Measurements from ENCODE around the gene PPP1R2. TPM values are rescaled to one million over a fixed set of nuclear protein-coding genes. Genes with fewer than 3 reads are reported as not detected.

Gene PPP1R2
- total RNA-seq, 1 experiment from 2014 or later = 46.1 TPM

DNA sequence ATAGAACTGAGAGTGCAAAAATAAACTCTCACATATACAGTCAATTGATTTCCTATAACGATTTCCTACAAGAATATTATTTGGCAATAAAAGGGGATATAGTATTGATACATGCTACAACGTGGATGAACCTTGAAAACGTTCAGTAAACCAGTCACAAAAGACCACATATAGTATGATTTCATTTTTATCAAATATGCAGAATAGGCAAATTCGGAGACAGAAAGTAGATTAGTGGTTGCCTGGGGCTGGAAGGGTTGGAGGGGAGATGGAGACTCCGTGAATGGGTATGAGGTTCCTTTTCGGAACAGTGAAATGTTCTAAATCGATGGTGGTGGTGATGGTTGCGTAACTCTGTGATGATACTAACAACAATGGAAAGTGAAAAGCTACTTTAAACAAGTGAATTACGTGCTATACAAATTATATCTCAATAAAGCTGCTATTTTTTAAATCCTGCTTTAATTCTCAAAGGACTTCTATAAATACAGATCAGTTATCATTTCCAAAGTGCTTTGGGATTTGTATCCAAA lies 34.6 kb upstream of the PPP1R2 start:
- no peak for ATAC-seq
- Histone ChIP-seq H3K27ac (ENCODE audit: low read depth, low read length) (no peak overlapping the region), H3K9ac (ENCODE audit: low read length) (no peak overlapping the region), H3K9me3 (ENCODE audit: control insufficient read depth in 1 of 2, insufficient read depth in 1 of 2, low read depth in 1 of 2, low read length in 2 of 2) (no peaks in the 10 kb centered on the region), H3K4me1 (ENCODE audit: control insufficient read depth in 1 of 2, insufficient read depth in 2 of 2, low read length in 2 of 2) (peaks cover 0 to 2% of the 10 kb centered on the region in 2 experiments; a peak in 2 of 4 replicates), H3K4me3 (replicated peaks in 1 of 2; ENCODE audit: low read depth in 1 of 2, low read length in 2 of 2) (no peak overlapping the region), H3K79me2 (ENCODE audit: insufficient read depth, low read length) (no peaks in the 10 kb centered on the region), H3K4me2 (ENCODE audit: low read length) (no peak overlapping the region), H2AFZ (ENCODE audit: low read depth, low read length, poor library complexity, severe bottlenecking) (no peak overlapping the region), H4K20me1 (ENCODE audit: insufficient read depth) (no peaks in the 10 kb centered on the region), H3K27me3 (ENCODE audit: insufficient read depth, low read length) (no peaks in the 10 kb centered on the region), H3K36me3 (ENCODE audit: control insufficient read depth in 1 of 2, insufficient read depth in 2 of 2, low read length in 2 of 2) (no peaks in the 10 kb centered on the region), H3K9me2 (ENCODE audit: insufficient read depth) (no peaks in the 10 kb centered on the region)
- no TSS peak for BruUV-seq (replicated peaks)
- no peak for DNase-seq (ENCODE audit: low read depth, low spot score)
- ChIA-PET RAD21 (ENCODE audit: low non-redundant PET in 1 of 2, low total read pairs in 2 of 2, uncharacterized antibody in 2 of 2, unreplicated experiment in 2 of 2) (no interaction called here), CTCF (no interaction called here), POLR2A (no interaction called here)
- TF ChIP-seq EZH2phosphoT487 (IDR thresholded peaks at IDR 0.05; ENCODE audit: borderline replicate concordance) = no peak
- TF ChIP-seq, protein P1, sequence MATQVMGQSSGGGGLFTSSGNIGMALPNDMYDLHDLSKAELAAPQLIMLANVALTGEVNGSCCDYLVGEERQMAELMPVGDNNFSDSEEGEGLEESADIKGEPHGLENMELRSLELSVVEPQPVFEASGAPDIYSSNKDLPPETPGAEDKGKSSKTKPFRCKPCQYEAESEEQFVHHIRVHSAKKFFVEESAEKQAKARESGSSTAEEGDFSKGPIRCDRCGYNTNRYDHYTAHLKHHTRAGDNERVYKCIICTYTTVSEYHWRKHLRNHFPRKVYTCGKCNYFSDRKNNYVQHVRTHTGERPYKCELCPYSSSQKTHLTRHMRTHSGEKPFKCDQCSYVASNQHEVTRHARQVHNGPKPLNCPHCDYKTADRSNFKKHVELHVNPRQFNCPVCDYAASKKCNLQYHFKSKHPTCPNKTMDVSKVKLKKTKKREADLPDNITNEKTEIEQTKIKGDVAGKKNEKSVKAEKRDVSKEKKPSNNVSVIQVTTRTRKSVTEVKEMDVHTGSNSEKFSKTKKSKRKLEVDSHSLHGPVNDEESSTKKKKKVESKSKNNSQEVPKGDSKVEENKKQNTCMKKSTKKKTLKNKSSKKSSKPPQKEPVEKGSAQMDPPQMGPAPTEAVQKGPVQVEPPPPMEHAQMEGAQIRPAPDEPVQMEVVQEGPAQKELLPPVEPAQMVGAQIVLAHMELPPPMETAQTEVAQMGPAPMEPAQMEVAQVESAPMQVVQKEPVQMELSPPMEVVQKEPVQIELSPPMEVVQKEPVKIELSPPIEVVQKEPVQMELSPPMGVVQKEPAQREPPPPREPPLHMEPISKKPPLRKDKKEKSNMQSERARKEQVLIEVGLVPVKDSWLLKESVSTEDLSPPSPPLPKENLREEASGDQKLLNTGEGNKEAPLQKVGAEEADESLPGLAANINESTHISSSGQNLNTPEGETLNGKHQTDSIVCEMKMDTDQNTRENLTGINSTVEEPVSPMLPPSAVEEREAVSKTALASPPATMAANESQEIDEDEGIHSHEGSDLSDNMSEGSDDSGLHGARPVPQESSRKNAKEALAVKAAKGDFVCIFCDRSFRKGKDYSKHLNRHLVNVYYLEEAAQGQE (IDR thresholded peaks at IDR 0.05; ENCODE audit: low read depth) = no peak
- intact Hi-C loops (cut with micrococcal nuclease) = no loop called here

DNA sequence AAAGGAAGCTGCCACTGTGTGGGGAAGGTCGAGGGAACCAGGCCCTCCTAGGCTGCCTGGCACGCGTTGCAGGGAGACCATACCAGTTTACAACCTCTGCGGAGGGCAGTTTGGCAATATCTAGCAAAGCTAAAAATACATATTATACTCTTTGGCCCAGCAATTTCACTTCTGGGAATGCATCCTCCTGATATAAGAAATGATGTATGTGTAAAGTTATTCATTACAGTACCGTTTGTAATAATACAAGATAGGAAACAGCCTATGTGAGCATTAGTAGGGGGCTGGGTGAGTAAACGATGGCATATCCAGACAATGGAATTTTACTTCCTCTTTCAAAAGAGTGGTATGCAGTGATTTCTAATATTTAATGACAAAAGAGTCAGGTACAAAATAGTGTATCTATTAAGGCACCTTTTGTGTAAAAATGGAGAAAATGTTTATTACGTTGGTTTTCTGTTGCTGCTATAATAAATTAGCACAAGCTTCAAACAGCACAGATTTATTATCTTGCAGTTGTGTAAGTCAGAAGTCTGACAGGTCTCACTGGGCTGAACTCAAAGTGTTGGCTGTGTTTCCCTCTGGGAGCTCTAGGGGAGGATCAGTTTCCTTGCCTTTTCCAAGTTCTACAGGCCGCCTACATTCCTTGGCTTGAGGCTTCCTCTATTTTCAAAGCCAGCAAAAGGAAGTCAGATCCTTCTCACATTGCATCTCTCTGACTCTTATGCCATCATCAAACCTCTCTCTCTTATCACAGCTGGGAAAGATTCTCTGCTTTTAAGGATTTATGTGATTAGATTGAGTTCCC lies 31.6 kb upstream of the PPP1R2 start:
- Histone ChIP-seq H2AFZ (ENCODE audit: low read depth, low read length, poor library complexity, severe bottlenecking) (no peak overlapping the region), H3K27me3 (ENCODE audit: insufficient read depth, low read length) (no peaks in the 10 kb centered on the region), H3K27ac (ENCODE audit: low read depth, low read length) (no peak overlapping the region), H4K20me1 (ENCODE audit: insufficient read depth) (no peaks in the 10 kb centered on the region), H3K4me2 (ENCODE audit: low read length) (no peak overlapping the region), H3K4me3 (replicated peaks in 1 of 2; ENCODE audit: low read depth in 1 of 2, low read length in 2 of 2) (no peak overlapping the region), H3K79me2 (ENCODE audit: insufficient read depth, low read length) (no peaks in the 10 kb centered on the region), H3K36me3 (ENCODE audit: control insufficient read depth in 1 of 2, insufficient read depth in 2 of 2, low read length in 2 of 2) (no peaks in the 10 kb centered on the region), H3K4me1 (ENCODE audit: control insufficient read depth in 1 of 2, insufficient read depth in 2 of 2, low read length in 2 of 2) (no peaks in the 10 kb centered on the region), H3K9me3 (ENCODE audit: control insufficient read depth in 1 of 2, insufficient read depth in 1 of 2, low read depth in 1 of 2, low read length in 2 of 2) (no peaks in the 10 kb centered on the region), H3K9ac (ENCODE audit: low read length) (no peak overlapping the region), H3K9me2 (ENCODE audit: insufficient read depth) (no peaks in the 10 kb centered on the region)
- CTCF ChIA-PET = no interaction called here
- no peak for ATAC-seq
- intact Hi-C loops (cut with micrococcal nuclease) = no loop called here
- BruUV-seq (replicated peaks) = no TSS peak
- POLR2A ChIA-PET = no interaction called here
- no peak for DNase-seq (ENCODE audit: low read depth, low spot score)
- RAD21 ChIA-PET (ENCODE audit: low non-redundant PET in 1 of 2, low total read pairs in 2 of 2, uncharacterized antibody in 2 of 2, unreplicated experiment in 2 of 2) = no interaction called here
- TF ChIP-seq, protein P1 (IDR thresholded peaks at IDR 0.05; ENCODE audit: low read depth) = no peak
- TF ChIP-seq SRF (IDR thresholded peaks at IDR 0.05; ENCODE audit: low read depth) = no peak
- TF ChIP-seq RAD21 (IDR thresholded peaks at IDR 0.05; ENCODE audit: low read depth) = no peak
- TF ChIP-seq POLR2A (IDR thresholded peaks at IDR 0.05; ENCODE audit: borderline replicate concordance, extremely low read depth, insufficient read depth, insufficient read length) = no peak
- no peak for TF ChIP-seq ELF1 (IDR thresholded peaks at IDR 0.05; ENCODE audit: borderline replicate concordance, low read depth)
- TF ChIP-seq CBX3 (IDR thresholded peaks at IDR 0.05; ENCODE audit: low read depth) = no peak
- TF ChIP-seq, protein P2, sequence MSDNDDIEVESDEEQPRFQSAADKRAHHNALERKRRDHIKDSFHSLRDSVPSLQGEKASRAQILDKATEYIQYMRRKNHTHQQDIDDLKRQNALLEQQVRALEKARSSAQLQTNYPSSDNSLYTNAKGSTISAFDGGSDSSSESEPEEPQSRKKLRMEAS (IDR thresholded peaks at IDR 0.05) = no peak

Data from HCT116 (cell line).